GM12891 (cell line): ENCODE results near the gene LBHD1.

Experiments
- POLR2A ChIP-seq: IDR thresholded peaks from 2 replicates; pipeline ENCODE4 v1.6.1; 2011; ENCODE audit warnings: low read depth, low read length, control low read depth
- POLR2AphosphoS5 ChIP-seq: IDR thresholded peaks from 2 replicates; pipeline ENCODE4 v1.6.1; 2011; ENCODE audit warnings: low read depth, low read length, control low read depth

- TF ChIP-seq POLR2AphosphoS5 (no peak), POLR2A (no peak)
Observed at GRCh38 chr11:62649486-62649885, 22.6 kb downstream of the LBHD1 start.
